Lung (tissue), 12 donors: Measurements from ENCODE around the gene ACYP2. TPM values are rescaled to one million over a fixed set of nuclear protein-coding genes. Genes with fewer than 3 reads are reported as not detected.

ENCODE experiments used
- ATAC-seq: fragments of 200-7000 bp; cut with Tn5 transposase; one replicate; pipeline ENCODE4 v1.9.1; 2020; ENCODE audit warnings: moderate number of reproducible peaks; ENCODE audit not compliant: insufficient read depth, low FRiP score
- DNase-seq, 3 donors: peaks; one replicate each; pipeline ENCODE4 v3.0.0-alpha.2; 2013 to 2017
- H3K27ac ChIP-seq, 2 donors: one replicate each; pipeline ENCODE4 v1.5.1; 2013; ENCODE audit warnings: mild to moderate bottlenecking in 2 of 2, moderate library complexity in 2 of 2, control low read depth in 1 of 2, inconsistent platforms in 1 of 2, low read depth in 1 of 2, low read length in 1 of 2
- H3K27me3 ChIP-seq, 3 donors: one replicate each; pipeline ENCODE4 v1.5.1; 2013; ENCODE audit warnings: low read length in 2 of 3; ENCODE audit not compliant: control insufficient read depth in 3 of 3, insufficient read depth in 3 of 3
- H3K36me3 ChIP-seq, 4 donors: one replicate each; pipeline ENCODE4 v1.5.1; 2013; ENCODE audit warnings: low read length in 4 of 4, mild to moderate bottlenecking in 1 of 4, moderate library complexity in 1 of 4; ENCODE audit not compliant: control insufficient read depth in 4 of 4, insufficient read depth in 4 of 4
- H3K4me1 ChIP-seq, 5 donors: one replicate each; pipeline ENCODE4 v1.5.1; 2013; ENCODE audit warnings: low read length in 5 of 5, mild to moderate bottlenecking in 2 of 5, moderate library complexity in 1 of 5; ENCODE audit not compliant: control insufficient read depth in 5 of 5, insufficient read depth in 5 of 5
- H3K4me3 ChIP-seq: one replicate; pipeline ENCODE4 v1.5.1; 2013; ENCODE audit warnings: mild to moderate bottlenecking, control low read depth, moderate library complexity
- H3K9ac ChIP-seq, 2 donors: one replicate each; pipeline ENCODE4 v1.5.1; 2013; ENCODE audit warnings: low read length in 2 of 2, control low read depth in 1 of 2; ENCODE audit not compliant: insufficient read depth in 1 of 2
- H3K9me3 ChIP-seq, 4 donors: one replicate each; pipeline ENCODE4 v1.5.1; 2013; ENCODE audit warnings: low read length in 3 of 4, mild to moderate bottlenecking in 1 of 4, moderate library complexity in 1 of 4; ENCODE audit not compliant: control insufficient read depth in 4 of 4, insufficient read depth in 3 of 4
- CTCF ChIP-seq: IDR thresholded peaks from 2 replicates; pipeline ENCODE4 v1.5.1; 2012; ENCODE audit warnings: mild to moderate bottlenecking; ENCODE audit errors: control extremely low read depth, extremely low read depth
- WGBS, 2 donors: extraction: QIAGEN DNeasy Blood & Tissue Kit; methylation state at CpG; one replicate each; pipeline ENCODE4 v1.1.7; 2013; 5-methylcytosine and 5-hydroxymethylcytosine counted together
- polyA plus RNA-seq, 2 donors: library from polyadenylated mRNA; stranded (reverse); fragments of 200-250 nt; gene quantifications; one replicate each; pipeline ENCODE4 v1.2.1, GENCODE V29; 2013
- total RNA-seq, 2 donors: library from RNA; depleted of rRNA in 1 of 2; stranded (reverse); fragments of >200 nt in 1 of 2; gene quantifications; one replicate each; pipeline ENCODE4 v1.2.1, GENCODE V29; 2014 to 2021
- donor health status: control.
- donor health status: control.
- donor health status: Bipolar disorder and iron deficiency.
- donor health status: healthy.
- donor health status: DM: yes; HTN: yes; CAD: no.

ACYP2 gene
- total and polyA plus RNA-seq, 4 donors = 13.2 to 23.7 (median 18.0) TPM

GRCh38 chr2:54267577-54267976, 152.2 kb downstream of the ACYP2 start:
- Histone ChIP-seq H3K27ac (no peak overlapping the region), H3K36me3 (no peaks in the 10 kb centered on the region), H3K27me3 (no peaks in the 10 kb centered on the region), H3K9me3 (peaks cover 0 to 4% (median 1%) of the 10 kb centered on the region in 4 donors), H3K9ac (no peak overlapping the region), H3K4me3 (no peak overlapping the region), H3K4me1 (no peaks in the 10 kb centered on the region)
- DNase-seq = no peak
- TF ChIP-seq CTCF = no peak
- no peak for ATAC-seq
- 81 to 97% methylated on average over 1 of the region's 1 CpG for WGBS, 2 donors

GRCh38 chr2:54271189-54271588, 155.8 kb downstream of the ACYP2 start:
- H3K27ac ChIP-seq = no peak overlapping the region
- DNase-seq (no peak), ATAC-seq (no peak)
- no peak overlapping the region for H3K9ac ChIP-seq
- H3K4me1 ChIP-seq = peaks cover 0 to 1% (median 0%) of the 10 kb centered on the region in 5 donors
- no peaks in the 10 kb centered on the region for H3K36me3 ChIP-seq
- no peak for TF ChIP-seq CTCF
- no peaks in the 10 kb centered on the region for H3K9me3 ChIP-seq
- no peaks in the 10 kb centered on the region for H3K27me3 ChIP-seq
- WGBS, 2 donors = 92 to 93% methylated on average over 4 of the region's 4 CpGs
- H3K4me3 ChIP-seq = no peak overlapping the region

DNA sequence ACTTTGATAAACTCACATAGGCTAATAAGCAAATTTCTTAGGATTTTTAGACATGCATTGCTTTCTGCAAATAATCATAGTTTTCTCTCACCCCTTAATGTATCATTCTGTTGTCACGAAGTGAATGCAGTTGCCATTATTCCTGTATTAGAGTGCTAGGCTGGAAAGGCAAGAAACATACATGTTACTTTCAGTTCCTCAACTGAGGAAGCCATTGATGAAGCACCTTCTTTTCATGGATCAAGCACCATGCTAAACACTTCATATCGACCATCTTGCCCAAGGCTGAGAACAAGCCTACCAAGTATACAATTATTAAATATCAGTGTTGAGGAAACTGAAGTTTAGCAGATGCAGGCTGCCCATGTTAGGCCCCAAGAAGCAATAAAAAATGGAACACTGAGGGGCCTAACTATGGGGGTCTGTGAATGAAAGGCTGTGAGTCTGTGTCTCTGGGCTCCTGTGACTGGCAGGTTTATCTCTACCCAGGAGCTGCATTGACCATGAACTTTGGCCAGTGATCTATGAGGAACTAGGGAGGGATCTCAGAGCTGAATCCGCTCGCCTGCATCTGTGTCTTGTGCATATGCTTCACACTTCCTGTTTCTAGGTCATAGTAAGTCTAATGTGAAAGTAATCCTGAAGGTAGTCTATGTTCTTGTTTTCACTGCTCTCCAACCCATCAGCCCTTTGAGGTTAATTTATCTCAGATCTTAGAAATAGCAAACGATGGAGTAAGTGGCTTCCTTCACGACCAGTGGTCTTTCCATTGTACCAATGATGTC, 156.6 kb downstream of the ACYP2 start:
- DNase-seq = no peak
- no peak overlapping the region for H3K4me3 ChIP-seq
- ATAC-seq = no peak
- no peak overlapping the region for H3K27ac ChIP-seq
- H3K9me3 ChIP-seq = no peaks in the 10 kb centered on the region
- 87 to 89% methylated on average over 6 of the region's 6 CpGs for WGBS, 2 donors
- peaks cover 0 to 1% (median 0%) of the 10 kb centered on the region in 5 donors for H3K4me1 ChIP-seq
- H3K9ac ChIP-seq = no peak overlapping the region
- no peaks in the 10 kb centered on the region for H3K36me3 ChIP-seq
- no peaks in the 10 kb centered on the region for H3K27me3 ChIP-seq
- TF ChIP-seq CTCF = no peak

- no peak for ATAC-seq
- H3K9ac ChIP-seq = no peak overlapping the region
- TF ChIP-seq CTCF = no peak
Observed at GRCh38 chr2:54274781-54275242, 159.4 kb downstream of the ACYP2 start.

More at GRCh38 chr2:54274781-54275242, 159.4 kb downstream of the ACYP2 start:
- Histone ChIP-seq H3K4me1 (peaks cover 0 to 1% (median 0%) of the 10 kb centered on the region in 5 donors), H3K4me3 (no peak overlapping the region), H3K36me3 (no peaks in the 10 kb centered on the region), H3K27me3 (no peaks in the 10 kb centered on the region), H3K27ac (no peak overlapping the region), H3K9me3 (no peaks in the 10 kb centered on the region)
- no peak for DNase-seq
- 67 to 70% methylated on average over 1 of the region's 1 CpG for WGBS, 2 donors
